Measurements from ENCODE around the gene RPL10. TPM values are rescaled to one million over a fixed set of nuclear protein-coding genes. Genes with fewer than 3 reads are reported as not detected.
A peak's percentile ranks its signal among the peaks of the same experiment; 100 is the strongest.

RPL10 gene
- total and polyA plus RNA-seq, 9 of the 15 experiments (the other 6 are each of a cell fraction or from before 2014, with no cell fraction given): 3,774 to 7,600 (median 5,014) TPM

- TF ChIP-seq, protein P1, sequence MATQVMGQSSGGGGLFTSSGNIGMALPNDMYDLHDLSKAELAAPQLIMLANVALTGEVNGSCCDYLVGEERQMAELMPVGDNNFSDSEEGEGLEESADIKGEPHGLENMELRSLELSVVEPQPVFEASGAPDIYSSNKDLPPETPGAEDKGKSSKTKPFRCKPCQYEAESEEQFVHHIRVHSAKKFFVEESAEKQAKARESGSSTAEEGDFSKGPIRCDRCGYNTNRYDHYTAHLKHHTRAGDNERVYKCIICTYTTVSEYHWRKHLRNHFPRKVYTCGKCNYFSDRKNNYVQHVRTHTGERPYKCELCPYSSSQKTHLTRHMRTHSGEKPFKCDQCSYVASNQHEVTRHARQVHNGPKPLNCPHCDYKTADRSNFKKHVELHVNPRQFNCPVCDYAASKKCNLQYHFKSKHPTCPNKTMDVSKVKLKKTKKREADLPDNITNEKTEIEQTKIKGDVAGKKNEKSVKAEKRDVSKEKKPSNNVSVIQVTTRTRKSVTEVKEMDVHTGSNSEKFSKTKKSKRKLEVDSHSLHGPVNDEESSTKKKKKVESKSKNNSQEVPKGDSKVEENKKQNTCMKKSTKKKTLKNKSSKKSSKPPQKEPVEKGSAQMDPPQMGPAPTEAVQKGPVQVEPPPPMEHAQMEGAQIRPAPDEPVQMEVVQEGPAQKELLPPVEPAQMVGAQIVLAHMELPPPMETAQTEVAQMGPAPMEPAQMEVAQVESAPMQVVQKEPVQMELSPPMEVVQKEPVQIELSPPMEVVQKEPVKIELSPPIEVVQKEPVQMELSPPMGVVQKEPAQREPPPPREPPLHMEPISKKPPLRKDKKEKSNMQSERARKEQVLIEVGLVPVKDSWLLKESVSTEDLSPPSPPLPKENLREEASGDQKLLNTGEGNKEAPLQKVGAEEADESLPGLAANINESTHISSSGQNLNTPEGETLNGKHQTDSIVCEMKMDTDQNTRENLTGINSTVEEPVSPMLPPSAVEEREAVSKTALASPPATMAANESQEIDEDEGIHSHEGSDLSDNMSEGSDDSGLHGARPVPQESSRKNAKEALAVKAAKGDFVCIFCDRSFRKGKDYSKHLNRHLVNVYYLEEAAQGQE (IDR thresholded peaks at IDR 0.05; ENCODE audit: borderline replicate concordance): no peak
- TF ChIP-seq, protein P1 (CRISPR knock-in tag; IDR thresholded peaks at IDR 0.05; ENCODE audit: low read depth): 0 out of 2 replicates have a peak, but pooled peaks have one; percentile 48
- no peak for TF ChIP-seq BRCA1 (IDR thresholded peaks at IDR 0.05)
- no peak for TF ChIP-seq BRCA1 (CRISPR knock-in tag; IDR thresholded peaks at IDR 0.05)
- TF ChIP-seq, protein P2, sequence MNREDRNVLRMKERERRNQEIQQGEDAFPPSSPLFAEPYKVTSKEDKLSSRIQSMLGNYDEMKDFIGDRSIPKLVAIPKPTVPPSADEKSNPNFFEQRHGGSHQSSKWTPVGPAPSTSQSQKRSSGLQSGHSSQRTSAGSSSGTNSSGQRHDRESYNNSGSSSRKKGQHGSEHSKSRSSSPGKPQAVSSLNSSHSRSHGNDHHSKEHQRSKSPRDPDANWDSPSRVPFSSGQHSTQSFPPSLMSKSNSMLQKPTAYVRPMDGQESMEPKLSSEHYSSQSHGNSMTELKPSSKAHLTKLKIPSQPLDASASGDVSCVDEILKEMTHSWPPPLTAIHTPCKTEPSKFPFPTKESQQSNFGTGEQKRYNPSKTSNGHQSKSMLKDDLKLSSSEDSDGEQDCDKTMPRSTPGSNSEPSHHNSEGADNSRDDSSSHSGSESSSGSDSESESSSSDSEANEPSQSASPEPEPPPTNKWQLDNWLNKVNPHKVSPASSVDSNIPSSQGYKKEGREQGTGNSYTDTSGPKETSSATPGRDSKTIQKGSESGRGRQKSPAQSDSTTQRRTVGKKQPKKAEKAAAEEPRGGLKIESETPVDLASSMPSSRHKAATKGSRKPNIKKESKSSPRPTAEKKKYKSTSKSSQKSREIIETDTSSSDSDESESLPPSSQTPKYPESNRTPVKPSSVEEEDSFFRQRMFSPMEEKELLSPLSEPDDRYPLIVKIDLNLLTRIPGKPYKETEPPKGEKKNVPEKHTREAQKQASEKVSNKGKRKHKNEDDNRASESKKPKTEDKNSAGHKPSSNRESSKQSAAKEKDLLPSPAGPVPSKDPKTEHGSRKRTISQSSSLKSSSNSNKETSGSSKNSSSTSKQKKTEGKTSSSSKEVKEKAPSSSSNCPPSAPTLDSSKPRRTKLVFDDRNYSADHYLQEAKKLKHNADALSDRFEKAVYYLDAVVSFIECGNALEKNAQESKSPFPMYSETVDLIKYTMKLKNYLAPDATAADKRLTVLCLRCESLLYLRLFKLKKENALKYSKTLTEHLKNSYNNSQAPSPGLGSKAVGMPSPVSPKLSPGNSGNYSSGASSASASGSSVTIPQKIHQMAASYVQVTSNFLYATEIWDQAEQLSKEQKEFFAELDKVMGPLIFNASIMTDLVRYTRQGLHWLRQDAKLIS (CRISPR knock-in tag; IDR thresholded peaks at IDR 0.05): peak; percentile 75; the same call in 1 of the 2 replicates
- no peak for TF ChIP-seq BCL6 (CRISPR knock-in tag; IDR thresholded peaks at IDR 0.05)
- TF ChIP-seq ZBTB1 (CRISPR knock-in tag; IDR thresholded peaks at IDR 0.05; ENCODE audit: borderline replicate concordance, low read depth): peak; percentile 59; the same call in 1 of the 2 replicates
- TF ChIP-seq YY1 (IDR thresholded peaks at IDR 0.05; ENCODE audit: borderline replicate concordance in 1 of 3, control insufficient read depth in 1 of 3, extremely low read depth in 1 of 3, insufficient read depth in 3 of 3, insufficient read length in 1 of 3, insufficient replicate concordance in 2 of 3, low read depth in 1 of 3, low read length in 2 of 3): no peak
- TF ChIP-seq, protein P3, sequence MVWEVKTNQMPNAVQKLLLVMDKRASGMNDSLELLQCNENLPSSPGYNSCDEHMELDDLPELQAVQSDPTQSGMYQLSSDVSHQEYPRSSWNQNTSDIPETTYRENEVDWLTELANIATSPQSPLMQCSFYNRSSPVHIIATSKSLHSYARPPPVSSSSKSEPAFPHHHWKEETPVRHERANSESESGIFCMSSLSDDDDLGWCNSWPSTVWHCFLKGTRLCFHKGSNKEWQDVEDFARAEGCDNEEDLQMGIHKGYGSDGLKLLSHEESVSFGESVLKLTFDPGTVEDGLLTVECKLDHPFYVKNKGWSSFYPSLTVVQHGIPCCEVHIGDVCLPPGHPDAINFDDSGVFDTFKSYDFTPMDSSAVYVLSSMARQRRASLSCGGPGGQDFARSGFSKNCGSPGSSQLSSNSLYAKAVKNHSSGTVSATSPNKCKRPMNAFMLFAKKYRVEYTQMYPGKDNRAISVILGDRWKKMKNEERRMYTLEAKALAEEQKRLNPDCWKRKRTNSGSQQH (CRISPR knock-in tag; IDR thresholded peaks at IDR 0.05): no peak
- no peak for TF ChIP-seq ZNF431 (CRISPR knock-in tag; IDR thresholded peaks at IDR 0.05)
- no peak for TF ChIP-seq CBX5 (IDR thresholded peaks at IDR 0.05; ENCODE audit: borderline replicate concordance, low read depth)
- 0 out of 2 replicates have a peak, but pooled peaks have one; percentile 85 for TF ChIP-seq SRSF3 (IDR thresholded peaks at IDR 0.05; ENCODE audit: insufficient read depth, low read length)
- TF ChIP-seq BRD4 (IDR thresholded peaks at IDR 0.05): 0 out of 2 replicates have a peak, but pooled peaks have one; percentile 14
- TF ChIP-seq ZBTB7A (IDR thresholded peaks at IDR 0.05; ENCODE audit: borderline replicate concordance, control insufficient read depth, low read depth, low read length): peak; percentile 5; the same call in 1 of the 2 replicates
Measured at GRCh38 chrX:154379569-154379951, 18.6 kb upstream of the RPL10 start (continued).

Data from K562 (cell line).